HepG2 (cell line): Measurements from ENCODE around the gene TYMP. TPM values are rescaled to one million over a fixed set of nuclear protein-coding genes. Genes with fewer than 3 reads are reported as not detected.

Source experiments
- ADNP ChIP-seq: sonication (generic); formaldehyde crosslinking; IDR thresholded peaks from 2 replicates; pipeline ENCODE4 v1.4.0; 2020; ENCODE audit warnings: missing genetic modification reagents
- ATAD3A ChIP-seq: sonication (generic); formaldehyde crosslinking; IDR thresholded peaks from 2 replicates; pipeline ENCODE4 v1.4.0; 2020; ENCODE audit warnings: missing genetic modification reagents
- IRF9 ChIP-seq: sonication (generic); formaldehyde crosslinking; IDR thresholded peaks from 2 replicates; pipeline ENCODE4 v1.8.0; 2022; ENCODE audit warnings: missing genetic modification reagents, mild to moderate bottlenecking, borderline replicate concordance
- JUN ChIP-seq: sonication (generic); formaldehyde crosslinking; IDR thresholded peaks from 2 replicates; pipeline ENCODE4 v1.4.0; 2020; ENCODE audit warnings: mild to moderate bottlenecking, missing genetic modification reagents
- KLF9 ChIP-seq: IDR thresholded peaks from 2 replicates; pipeline ENCODE4 v1.6.1; 2016; ENCODE audit warnings: low read depth
- MAFG ChIP-seq: sonication (generic); formaldehyde crosslinking; IDR thresholded peaks from 2 replicates; pipeline ENCODE4 v1.5.1; 2020; ENCODE audit warnings: mild to moderate bottlenecking, missing genetic modification reagents
- MIXL1 ChIP-seq: IDR thresholded peaks from 2 replicates; pipeline ENCODE4 v1.6.1; 2016
- NCOR1 ChIP-seq: fragments of 200-600 bp; sonication (generic); IDR thresholded peaks from 2 replicates; pipeline ENCODE4 v1.7.0; 2017; ENCODE audit warnings: antibody characterized with exemption, low read length, borderline replicate concordance
- SRSF1 ChIP-seq: fragments of 200-400 bp; formaldehyde crosslinking; optimal IDR thresholded peaks from 2 replicates; pipeline ENCODE3; 2017; ENCODE audit warnings: mild to moderate bottlenecking, low read depth, low read length, moderate library complexity
- SUZ12 ChIP-seq: fragments of 150-350 bp; IDR thresholded peaks from 2 replicates; pipeline ENCODE4 v1.6.1; 2014; ENCODE audit warnings: low read depth, low read length
- ZBTB33 ChIP-seq: sonication (generic); formaldehyde crosslinking; IDR thresholded peaks from 2 replicates; pipeline ENCODE4 v1.4.0; 2020; ENCODE audit warnings: missing genetic modification reagents
- ZNF10 ChIP-seq: sonication (generic); formaldehyde crosslinking; IDR thresholded peaks from 2 replicates; pipeline ENCODE4 v1.4.0; 2020; ENCODE audit warnings: mild to moderate bottlenecking, low read depth, missing genetic modification reagents, borderline replicate concordance
- ZNF230 ChIP-seq: sonication (generic); formaldehyde crosslinking; IDR thresholded peaks from 2 replicates; pipeline ENCODE4 v1.4.0; 2020; ENCODE audit warnings: mild to moderate bottlenecking, missing genetic modification reagents
- polyA plus RNA-seq, 8 experiments: library from polyadenylated mRNA; depleted of rRNA in 3 of 8; stranded (reverse) in 7 of 8; unstranded in 1 of 8; fragments of >200 nt; fragmentation: Illumina TruSeq in 4 of 8; extraction: Trizol in 4 of 8; gene quantifications; 2 replicates each; pipeline versions ENCODE4 v1.2.1 to v1.2.3, GENCODE V29; 2011 to 2016; ENCODE audit warnings: low read depth in 4 of 8, missing spikeins in 1 of 8, mixed read lengths in 1 of 8; ENCODE audit not compliant: insufficient read depth in 1 of 8
- total RNA-seq, 5 experiments: library from RNA; depleted of rRNA; stranded (reverse); fragments of >200 nt; fragmentation: Illumina TruSeq; extraction: Trizol; gene quantifications; 2 replicates each; pipeline ENCODE4 v1.2.3, GENCODE V29; 2016; ENCODE audit warnings: low read depth in 1 of 5
- TF ChIP-seq, protein P1 (sequence below): IDR thresholded peaks from 2 replicates; pipeline ENCODE4 v1.6.1; 2012; ENCODE audit warnings: low read length, improper control_type of control experiment
- TF ChIP-seq, protein P2 (sequence below), 2 experiments: sonication (generic) in 1 of 2; formaldehyde crosslinking in 1 of 2; IDR thresholded peaks; 2 replicates each; pipeline versions ENCODE4 v1.5.1 to v1.6.1; 2011 to 2020; ENCODE audit warnings: borderline replicate concordance in 1 of 2, low read depth in 1 of 2, low read length in 1 of 2, mild to moderate bottlenecking in 1 of 2, missing genetic modification reagents in 1 of 2, moderate library complexity in 1 of 2
- TF ChIP-seq, protein P3 (sequence below): sonication (generic); formaldehyde crosslinking; IDR thresholded peaks from 2 replicates; pipeline ENCODE4 v1.5.0; 2020; ENCODE audit warnings: mild to moderate bottlenecking, missing genetic modification reagents

TYMP gene
- total and polyA plus RNA-seq, 2 of the 13 experiments (the other 11 are each of a cell fraction or from before 2014, with no cell fraction given): 3.9 to 4.3 TPM

GRCh38 chr22:50485221-50486131 is 44.3 kb downstream of the TYMP start (continued):
- TF ChIP-seq, protein P1, sequence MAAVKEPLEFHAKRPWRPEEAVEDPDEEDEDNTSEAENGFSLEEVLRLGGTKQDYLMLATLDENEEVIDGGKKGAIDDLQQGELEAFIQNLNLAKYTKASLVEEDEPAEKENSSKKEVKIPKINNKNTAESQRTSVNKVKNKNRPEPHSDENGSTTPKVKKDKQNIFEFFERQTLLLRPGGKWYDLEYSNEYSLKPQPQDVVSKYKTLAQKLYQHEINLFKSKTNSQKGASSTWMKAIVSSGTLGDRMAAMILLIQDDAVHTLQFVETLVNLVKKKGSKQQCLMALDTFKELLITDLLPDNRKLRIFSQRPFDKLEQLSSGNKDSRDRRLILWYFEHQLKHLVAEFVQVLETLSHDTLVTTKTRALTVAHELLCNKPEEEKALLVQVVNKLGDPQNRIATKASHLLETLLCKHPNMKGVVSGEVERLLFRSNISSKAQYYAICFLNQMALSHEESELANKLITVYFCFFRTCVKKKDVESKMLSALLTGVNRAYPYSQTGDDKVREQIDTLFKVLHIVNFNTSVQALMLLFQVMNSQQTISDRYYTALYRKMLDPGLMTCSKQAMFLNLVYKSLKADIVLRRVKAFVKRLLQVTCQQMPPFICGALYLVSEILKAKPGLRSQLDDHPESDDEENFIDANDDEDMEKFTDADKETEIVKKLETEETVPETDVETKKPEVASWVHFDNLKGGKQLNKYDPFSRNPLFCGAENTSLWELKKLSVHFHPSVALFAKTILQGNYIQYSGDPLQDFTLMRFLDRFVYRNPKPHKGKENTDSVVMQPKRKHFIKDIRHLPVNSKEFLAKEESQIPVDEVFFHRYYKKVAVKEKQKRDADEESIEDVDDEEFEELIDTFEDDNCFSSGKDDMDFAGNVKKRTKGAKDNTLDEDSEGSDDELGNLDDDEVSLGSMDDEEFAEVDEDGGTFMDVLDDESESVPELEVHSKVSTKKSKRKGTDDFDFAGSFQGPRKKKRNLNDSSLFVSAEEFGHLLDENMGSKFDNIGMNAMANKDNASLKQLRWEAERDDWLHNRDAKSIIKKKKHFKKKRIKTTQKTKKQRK: no peak
- TF ChIP-seq ZNF10 (CRISPR knock-in tag) (no peak), NCOR1 (no peak), JUN (CRISPR knock-in tag) (0 out of 2 replicates have a peak, but pooled peaks have one; percentile 53), ATAD3A (no peak), SRSF1 (peak; percentile 2), ZBTB33 (CRISPR knock-in tag) (peak; percentile 33; the same call in 1 of the 2 replicates), KLF9 (CRISPR knock-in tag) (no peak), IRF9 (CRISPR knock-in tag) (peak; percentile 91; the same call in 1 of the 2 replicates), MIXL1 (no peak), ZNF230 (CRISPR knock-in tag) (no peak), ADNP (CRISPR knock-in tag) (no peak), SUZ12 (no peak), MAFG (no peak)
- TF ChIP-seq, protein P2, sequence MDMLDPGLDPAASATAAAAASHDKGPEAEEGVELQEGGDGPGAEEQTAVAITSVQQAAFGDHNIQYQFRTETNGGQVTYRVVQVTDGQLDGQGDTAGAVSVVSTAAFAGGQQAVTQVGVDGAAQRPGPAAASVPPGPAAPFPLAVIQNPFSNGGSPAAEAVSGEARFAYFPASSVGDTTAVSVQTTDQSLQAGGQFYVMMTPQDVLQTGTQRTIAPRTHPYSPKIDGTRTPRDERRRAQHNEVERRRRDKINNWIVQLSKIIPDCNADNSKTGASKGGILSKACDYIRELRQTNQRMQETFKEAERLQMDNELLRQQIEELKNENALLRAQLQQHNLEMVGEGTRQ (IDR thresholded peaks at IDR 0.05; ENCODE audit: low read depth, low read length): peak; percentile 94
- TF ChIP-seq, protein P2 (CRISPR knock-in tag; IDR thresholded peaks at IDR 0.05; ENCODE audit: borderline replicate concordance): peak; percentile 92; the same call in 1 of the 2 replicates
- TF ChIP-seq, protein P3, sequence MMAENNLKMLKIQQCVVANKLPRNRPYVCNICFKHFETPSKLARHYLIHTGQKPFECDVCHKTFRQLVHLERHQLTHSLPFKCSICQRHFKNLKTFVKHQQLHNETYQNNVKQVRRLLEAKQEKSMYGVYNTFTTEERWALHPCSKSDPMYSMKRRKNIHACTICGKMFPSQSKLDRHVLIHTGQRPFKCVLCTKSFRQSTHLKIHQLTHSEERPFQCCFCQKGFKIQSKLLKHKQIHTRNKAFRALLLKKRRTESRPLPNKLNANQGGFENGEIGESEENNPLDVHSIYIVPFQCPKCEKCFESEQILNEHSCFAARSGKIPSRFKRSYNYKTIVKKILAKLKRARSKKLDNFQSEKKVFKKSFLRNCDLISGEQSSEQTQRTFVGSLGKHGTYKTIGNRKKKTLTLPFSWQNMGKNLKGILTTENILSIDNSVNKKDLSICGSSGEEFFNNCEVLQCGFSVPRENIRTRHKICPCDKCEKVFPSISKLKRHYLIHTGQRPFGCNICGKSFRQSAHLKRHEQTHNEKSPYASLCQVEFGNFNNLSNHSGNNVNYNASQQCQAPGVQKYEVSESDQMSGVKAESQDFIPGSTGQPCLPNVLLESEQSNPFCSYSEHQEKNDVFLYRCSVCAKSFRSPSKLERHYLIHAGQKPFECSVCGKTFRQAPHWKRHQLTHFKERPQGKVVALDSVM: peak; percentile 98
